Kidney (tissue), 14 donors: ENCODE results near the gene CTDSP2. TPM values are rescaled to one million over a fixed set of nuclear protein-coding genes. Genes with fewer than 3 reads are reported as not detected.

Experiments used
- DNase-seq, 5 donors: peaks; one replicate each; pipeline ENCODE4 v3.0.0-alpha.2; 2013 to 2020
- FAIRE-seq: peaks from 2 replicates; lab custom pipeline; 2012; peaks lifted over from hg19 to GRCh38; lab: Jason Lieb, UNC
- H3K27ac ChIP-seq, 2 donors: one replicate each; pipeline ENCODE4 v1.7.0; 2013; ENCODE audit warnings: low read depth in 2 of 2, low read length in 2 of 2, inconsistent platforms in 1 of 2
- H3K27me3 ChIP-seq: one replicate; pipeline ENCODE4 v1.7.1; 2013; ENCODE audit warnings: low read length, inconsistent platforms; ENCODE audit not compliant: control insufficient read depth, insufficient read depth
- H3K36me3 ChIP-seq, 3 donors: one replicate each; pipeline versions ENCODE4 v1.7.0 to v1.7.1; 2013; ENCODE audit warnings: low read length in 3 of 3, control low read depth in 1 of 3, inconsistent platforms in 1 of 3; ENCODE audit not compliant: insufficient read depth in 3 of 3, control insufficient read depth in 2 of 3
- H3K4me1 ChIP-seq, 3 donors: one replicate each; pipeline versions ENCODE4 v1.7.0 to v1.7.1; 2013; ENCODE audit warnings: low read length in 3 of 3, inconsistent platforms in 1 of 3, low read depth in 1 of 3; ENCODE audit not compliant: control insufficient read depth in 2 of 3, insufficient read depth in 2 of 3
- H3K4me3 ChIP-seq, 3 donors: one replicate each; pipeline versions ENCODE4 v1.7.0 to v1.8.1; 2013; ENCODE audit warnings: low read length in 3 of 3, control low read depth in 1 of 3, inconsistent platforms in 1 of 3
- H3K9ac ChIP-seq, 3 donors: one replicate each; pipeline versions ENCODE4 v1.7.0 to v1.7.1; 2013; ENCODE audit warnings: low read length in 3 of 3, control low read depth in 1 of 3, inconsistent platforms in 1 of 3
- H3K9me3 ChIP-seq, 3 donors: one replicate each; pipeline versions ENCODE4 v1.7.0 to v1.7.1; 2013; ENCODE audit warnings: low read length in 3 of 3, control low read depth in 1 of 3, inconsistent platforms in 1 of 3; ENCODE audit not compliant: control insufficient read depth in 2 of 3, insufficient read depth in 1 of 3
- intact Hi-C: fragments of 100-400 bp; cut with DNase I; formaldehyde crosslinking; loops from one replicate; pipeline ENCODE4 v1.11.1; 2022
- polyA plus RNA-seq: library from polyadenylated mRNA; stranded (reverse); fragments of 350-450 nt; fragmentation: Illumina TruSeq; extraction: RNeasy Lipid Tissue Mini Kit (QIAGEN cat#74804); gene quantifications from one replicate; pipeline ENCODE4 v1.2.3, GENCODE V29; 2014; ENCODE audit warnings: low read depth, low replicate concordance; ENCODE audit not compliant: insufficient read depth
- total RNA-seq: library from RNA; stranded (reverse); fragmentation: NEBNext Ultra II Directional; extraction: Animal tissue kit (Norgen Biotek cat#: 25700); gene quantifications from one replicate; pipeline ENCODE4 v1.2.1, GENCODE V29; 2021
- TF ChIP-seq, protein P1 (sequence below): IDR thresholded peaks from 3 replicates; pipeline ENCODE4 v1.5.1; 2012; ENCODE audit warnings: mild to moderate bottlenecking, moderate library complexity, borderline replicate concordance; ENCODE audit not compliant: insufficient read depth; ENCODE audit errors: extremely low read depth
- donor health status: control.
- donor health status: control.
- donor health status: control.
- donor health status: control.
- donor health status: control.
- donor health status: DM: yes; HTN: yes; CAD: no.
- donor health status: Normal renal cell carcinoma (clear cell type).

Gene CTDSP2
- total and polyA plus RNA-seq, 2 donors from 2014 or later = 46.0 to 198 TPM

DNA sequence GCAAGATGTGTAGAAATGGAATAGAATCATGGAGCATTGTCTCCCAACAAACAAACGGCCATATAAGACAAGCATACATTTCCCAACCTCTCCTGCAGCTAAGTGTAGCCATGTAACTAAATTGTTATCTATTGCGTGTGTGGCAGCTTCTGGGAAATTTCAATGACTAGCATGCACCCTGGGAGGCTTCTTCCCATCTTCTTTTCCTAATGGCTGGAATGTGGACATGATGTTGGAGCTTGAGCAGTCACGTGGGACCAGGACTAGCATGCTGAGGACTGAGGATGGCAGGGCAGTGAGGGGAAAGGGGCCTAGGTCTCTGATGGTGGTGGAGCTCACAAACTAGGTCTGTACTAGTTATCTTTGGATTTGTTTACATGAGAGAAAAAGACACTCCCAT is 21.7 kb upstream of the CTDSP2 start:
- DNase-seq (no peak), FAIRE-seq (no peak)
- Histone ChIP-seq H3K27ac (no peak overlapping the region), H3K4me1 (peaks cover 0 to 12% (median 9%) of the 10 kb centered on the region in 3 donors), H3K27me3 (no peaks in the 10 kb centered on the region), H3K4me3 (no peak overlapping the region), H3K9ac (no peak overlapping the region), H3K36me3 (no peaks in the 10 kb centered on the region), H3K9me3 (no peaks in the 10 kb centered on the region)
- intact Hi-C loops = no loop called here
- TF ChIP-seq, protein P1, sequence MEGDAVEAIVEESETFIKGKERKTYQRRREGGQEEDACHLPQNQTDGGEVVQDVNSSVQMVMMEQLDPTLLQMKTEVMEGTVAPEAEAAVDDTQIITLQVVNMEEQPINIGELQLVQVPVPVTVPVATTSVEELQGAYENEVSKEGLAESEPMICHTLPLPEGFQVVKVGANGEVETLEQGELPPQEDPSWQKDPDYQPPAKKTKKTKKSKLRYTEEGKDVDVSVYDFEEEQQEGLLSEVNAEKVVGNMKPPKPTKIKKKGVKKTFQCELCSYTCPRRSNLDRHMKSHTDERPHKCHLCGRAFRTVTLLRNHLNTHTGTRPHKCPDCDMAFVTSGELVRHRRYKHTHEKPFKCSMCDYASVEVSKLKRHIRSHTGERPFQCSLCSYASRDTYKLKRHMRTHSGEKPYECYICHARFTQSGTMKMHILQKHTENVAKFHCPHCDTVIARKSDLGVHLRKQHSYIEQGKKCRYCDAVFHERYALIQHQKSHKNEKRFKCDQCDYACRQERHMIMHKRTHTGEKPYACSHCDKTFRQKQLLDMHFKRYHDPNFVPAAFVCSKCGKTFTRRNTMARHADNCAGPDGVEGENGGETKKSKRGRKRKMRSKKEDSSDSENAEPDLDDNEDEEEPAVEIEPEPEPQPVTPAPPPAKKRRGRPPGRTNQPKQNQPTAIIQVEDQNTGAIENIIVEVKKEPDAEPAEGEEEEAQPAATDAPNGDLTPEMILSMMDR = no peak

DNA sequence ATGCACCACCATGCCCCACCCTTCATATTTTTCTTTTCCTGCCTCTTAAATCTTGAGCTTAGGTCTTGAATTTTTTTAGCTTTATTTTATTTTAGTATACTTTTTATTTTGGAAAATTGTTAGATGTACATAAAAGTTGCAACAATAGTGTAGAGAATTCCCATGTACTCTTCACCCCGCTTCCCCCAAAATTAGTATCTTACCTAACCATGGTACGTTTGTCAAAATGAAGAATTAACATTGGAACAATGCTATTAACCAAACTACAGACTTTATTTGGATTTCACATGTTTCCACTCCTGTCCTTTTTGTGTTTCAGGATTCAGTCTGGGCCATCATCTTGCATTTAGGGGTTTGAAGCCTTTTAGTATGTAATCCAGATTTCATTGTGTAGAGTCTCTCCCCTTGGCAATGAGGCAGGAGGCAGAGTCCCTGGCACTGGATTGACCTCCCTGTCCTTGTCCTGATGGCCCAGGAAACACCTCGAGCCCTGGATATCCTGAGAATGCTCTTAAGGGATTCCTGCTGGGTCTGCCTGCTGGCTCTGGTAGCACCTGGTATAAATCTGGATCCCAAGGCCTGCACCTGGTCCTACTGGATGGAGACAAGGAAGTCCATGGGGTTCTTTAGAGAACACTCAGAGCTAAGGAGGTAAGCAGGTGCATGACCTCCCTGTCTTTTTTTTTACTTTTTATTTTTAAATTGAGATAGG is 19.9 kb upstream of the CTDSP2 start:
- Histone ChIP-seq H3K9ac (no peak overlapping the region), H3K27me3 (no peaks in the 10 kb centered on the region), H3K9me3 (no peaks in the 10 kb centered on the region), H3K4me1 (peaks cover 0 to 12% (median 9%) of the 10 kb centered on the region in 3 donors), H3K36me3 (no peaks in the 10 kb centered on the region), H3K4me3 (no peak overlapping the region), H3K27ac (no peak overlapping the region)
- TF ChIP-seq, protein P1 = no peak
- intact Hi-C loops = no loop called here
- FAIRE-seq = no peak
- no peak for DNase-seq

DNA sequence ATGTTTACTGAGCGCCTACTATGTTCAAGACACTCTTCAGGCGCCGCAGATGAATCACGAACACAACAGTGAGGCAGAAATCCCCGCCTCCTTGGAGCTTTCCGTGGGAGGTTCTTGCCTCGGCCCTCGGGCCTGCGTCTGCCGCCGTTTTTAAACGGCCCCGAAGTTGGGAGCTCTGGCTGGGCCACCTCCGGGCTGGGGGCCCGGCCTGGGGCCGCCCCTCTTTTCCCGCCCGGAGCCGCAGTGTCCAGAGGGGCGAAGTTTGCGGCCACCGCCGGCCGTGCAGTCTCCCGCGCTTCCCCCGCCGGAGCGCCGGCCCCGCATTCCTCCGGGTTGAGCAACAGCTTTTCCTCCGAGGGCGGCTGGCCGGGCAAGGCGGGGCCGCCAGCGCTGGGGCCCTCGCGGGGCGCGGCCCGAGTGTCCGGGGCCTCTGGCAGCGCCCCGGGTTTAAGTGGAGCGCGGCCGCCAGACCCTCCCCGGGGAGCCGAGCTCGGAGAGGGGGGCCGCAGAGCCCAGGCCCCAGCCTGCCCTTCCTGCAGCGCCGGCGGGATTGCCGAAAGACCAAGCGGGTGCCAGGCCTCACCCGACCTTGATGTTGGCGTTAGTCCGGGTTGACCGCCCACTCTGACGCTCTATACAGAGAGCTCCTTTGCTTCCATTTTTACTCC is 18.7 kb upstream of the CTDSP2 start:
- Histone ChIP-seq H3K9ac (peak overlapping the region in 2 of 3 donors; percentile 42 to 51), H3K4me1 (peaks cover 0 to 12% (median 9%) of the 10 kb centered on the region in 3 donors), H3K4me3 (peak overlapping the region; percentile 6 to 70 (median 63)), H3K27me3 (no peaks in the 10 kb centered on the region), H3K36me3 (no peaks in the 10 kb centered on the region), H3K27ac (peak overlapping the region; percentile 86 to 87), H3K9me3 (no peaks in the 10 kb centered on the region)
- TF ChIP-seq, protein P1 = no peak
- intact Hi-C loops = no loop called here
- peak; percentile 61 to 93 (median 74) for DNase-seq
- FAIRE-seq = no peak
